Kidney (tissue), 14 donors: Measurements from ENCODE around the gene ECEL1. TPM values are rescaled to one million over a fixed set of nuclear protein-coding genes. Genes with fewer than 3 reads are reported as not detected.

ENCODE experiments used
- DNase-seq, 5 donors: peaks; one replicate each; pipeline ENCODE4 v3.0.0-alpha.2; 2013 to 2020
- FAIRE-seq: peaks from 2 replicates; lab custom pipeline; 2012; peaks lifted over from hg19 to GRCh38; lab: Jason Lieb, UNC
- H3K27ac ChIP-seq, 2 donors: one replicate each; pipeline ENCODE4 v1.7.0; 2013; ENCODE audit warnings: low read depth in 2 of 2, low read length in 2 of 2, inconsistent platforms in 1 of 2
- H3K27me3 ChIP-seq: one replicate; pipeline ENCODE4 v1.7.1; 2013; ENCODE audit warnings: low read length, inconsistent platforms; ENCODE audit not compliant: control insufficient read depth, insufficient read depth
- H3K36me3 ChIP-seq, 3 donors: one replicate each; pipeline versions ENCODE4 v1.7.0 to v1.7.1; 2013; ENCODE audit warnings: low read length in 3 of 3, control low read depth in 1 of 3, inconsistent platforms in 1 of 3; ENCODE audit not compliant: insufficient read depth in 3 of 3, control insufficient read depth in 2 of 3
- H3K4me1 ChIP-seq, 3 donors: one replicate each; pipeline versions ENCODE4 v1.7.0 to v1.7.1; 2013; ENCODE audit warnings: low read length in 3 of 3, inconsistent platforms in 1 of 3, low read depth in 1 of 3; ENCODE audit not compliant: control insufficient read depth in 2 of 3, insufficient read depth in 2 of 3
- H3K4me3 ChIP-seq, 3 donors: one replicate each; pipeline versions ENCODE4 v1.7.0 to v1.8.1; 2013; ENCODE audit warnings: low read length in 3 of 3, control low read depth in 1 of 3, inconsistent platforms in 1 of 3
- H3K9ac ChIP-seq, 3 donors: one replicate each; pipeline versions ENCODE4 v1.7.0 to v1.7.1; 2013; ENCODE audit warnings: low read length in 3 of 3, control low read depth in 1 of 3, inconsistent platforms in 1 of 3
- H3K9me3 ChIP-seq, 3 donors: one replicate each; pipeline versions ENCODE4 v1.7.0 to v1.7.1; 2013; ENCODE audit warnings: low read length in 3 of 3, control low read depth in 1 of 3, inconsistent platforms in 1 of 3; ENCODE audit not compliant: control insufficient read depth in 2 of 3, insufficient read depth in 1 of 3
- CTCF ChIP-seq: IDR thresholded peaks from 3 replicates; pipeline ENCODE4 v1.5.1; 2012; ENCODE audit warnings: mild to moderate bottlenecking, moderate library complexity, borderline replicate concordance; ENCODE audit not compliant: insufficient read depth; ENCODE audit errors: extremely low read depth
- intact Hi-C: fragments of 100-400 bp; cut with DNase I; formaldehyde crosslinking; loops from one replicate; pipeline ENCODE4 v1.11.1; 2022
- polyA plus RNA-seq: library from polyadenylated mRNA; stranded (reverse); fragments of 350-450 nt; fragmentation: Illumina TruSeq; extraction: RNeasy Lipid Tissue Mini Kit (QIAGEN cat#74804); gene quantifications from one replicate; pipeline ENCODE4 v1.2.3, GENCODE V29; 2014; ENCODE audit warnings: low read depth, low replicate concordance; ENCODE audit not compliant: insufficient read depth
- total RNA-seq: library from RNA; stranded (reverse); fragmentation: NEBNext Ultra II Directional; extraction: Animal tissue kit (Norgen Biotek cat#: 25700); gene quantifications from one replicate; pipeline ENCODE4 v1.2.1, GENCODE V29; 2021
- donor health status: control.
- donor health status: control.
- donor health status: control.
- donor health status: control.
- donor health status: control.
- donor health status: DM: yes; HTN: yes; CAD: no.
- donor health status: Normal renal cell carcinoma (clear cell type).

The ECEL1 gene
- total and polyA plus RNA-seq, 2 donors from 2014 or later: 6.7 to 8.5 TPM

- intact Hi-C loops: no loop called here
- FAIRE-seq: no peak
- Histone ChIP-seq H3K27me3 (peaks cover 17% of the 10 kb centered on the region), H3K4me1 (no peaks in the 10 kb centered on the region), H3K36me3 (no peaks in the 10 kb centered on the region), H3K9ac (no peak overlapping the region), H3K9me3 (no peaks in the 10 kb centered on the region), H3K27ac (no peak overlapping the region), H3K4me3 (no peak overlapping the region)
- no peak for TF ChIP-seq CTCF
- peak in 1 of 5 donors; percentile 48 for DNase-seq
Observed at GRCh38 chr2:232488721-232489300, 1.2 kb upstream of the ECEL1 start.

GRCh38 chr2:232488097-232488711, 570 bp upstream of the ECEL1 start:
- DNase-seq (peak in 4 of 5 donors; percentile 20 to 66 (median 42)), FAIRE-seq (no peak)
- TF ChIP-seq CTCF: no peak
- Histone ChIP-seq H3K4me3 (no peak overlapping the region), H3K36me3 (no peaks in the 10 kb centered on the region), H3K9ac (no peak overlapping the region), H3K9me3 (no peaks in the 10 kb centered on the region), H3K4me1 (no peaks in the 10 kb centered on the region), H3K27me3 (peaks cover 17% of the 10 kb centered on the region), H3K27ac (no peak overlapping the region)
- intact Hi-C loops: no loop called here

GRCh38 chr2:232486558-232487384, 863 bp downstream of the ECEL1 start:
- Histone ChIP-seq H3K4me1 (no peaks in the 10 kb centered on the region), H3K9me3 (no peaks in the 10 kb centered on the region), H3K27ac (no peak overlapping the region), H3K4me3 (no peak overlapping the region), H3K27me3 (peaks cover 17% of the 10 kb centered on the region), H3K36me3 (no peaks in the 10 kb centered on the region), H3K9ac (no peak overlapping the region)
- peak in 4 of 5 donors; percentile 22 to 75 (median 44) for DNase-seq
- intact Hi-C loops: no loop called here
- no peak for TF ChIP-seq CTCF
- no peak for FAIRE-seq
